Right forelimb (tissue), 1 donor: Measurements from ENCODE around the gene ARHGAP40.

Experiments
- DNase-seq: peaks from one replicate; pipeline ENCODE4 v3.0.0-alpha.2; 2018

ARHGAP40 gene

DNA sequence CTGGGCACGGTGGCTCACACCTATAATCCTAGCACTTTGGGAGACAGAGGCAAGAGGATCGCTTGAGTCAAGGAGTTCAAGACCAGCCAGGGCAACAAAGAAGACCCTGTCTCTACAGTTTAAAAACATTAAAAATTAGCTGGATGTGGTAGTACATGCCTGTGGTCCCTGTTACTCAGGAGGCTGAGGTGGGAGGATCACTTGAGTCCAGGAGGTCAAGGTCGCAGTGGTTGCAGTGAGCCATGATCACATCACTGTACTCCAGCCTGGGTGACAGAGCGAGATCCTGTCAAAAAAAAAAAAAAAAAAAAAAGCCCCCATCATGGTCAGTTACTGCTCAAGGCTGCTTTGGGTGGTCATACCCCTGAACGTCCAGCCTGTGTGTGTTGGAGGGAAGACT lies 55.8 kb downstream of the ARHGAP40 start:
- DNase-seq: no peak

- DNase-seq: no peak
Observed at GRCh38 chr20:38658879-38659596, 57.4 kb downstream of the ARHGAP40 start.

GRCh38 chr20:38659597-38659880 lies 57.9 kb downstream of the ARHGAP40 start:
- no peak for DNase-seq

DNA sequence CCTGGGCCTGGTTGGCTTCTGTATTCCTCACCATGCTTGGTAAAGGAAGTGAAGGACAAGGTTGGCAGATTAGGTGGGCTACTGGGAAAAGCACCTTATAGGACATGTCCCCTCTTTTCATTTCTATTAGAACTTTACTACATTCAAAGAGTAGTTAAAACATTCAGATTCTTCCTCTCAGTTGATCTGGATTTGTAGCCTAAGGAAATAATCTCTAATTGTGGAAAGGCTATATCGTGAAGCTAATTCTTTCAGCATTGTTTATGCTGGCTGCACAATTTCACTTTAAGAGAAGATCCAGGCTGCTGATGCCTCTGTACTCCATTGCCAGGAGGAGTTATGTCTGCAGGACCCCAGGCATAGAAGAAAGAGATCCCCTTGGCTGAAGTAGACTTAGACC lies 58.8 kb downstream of the ARHGAP40 start:
- no peak for DNase-seq

DNA sequence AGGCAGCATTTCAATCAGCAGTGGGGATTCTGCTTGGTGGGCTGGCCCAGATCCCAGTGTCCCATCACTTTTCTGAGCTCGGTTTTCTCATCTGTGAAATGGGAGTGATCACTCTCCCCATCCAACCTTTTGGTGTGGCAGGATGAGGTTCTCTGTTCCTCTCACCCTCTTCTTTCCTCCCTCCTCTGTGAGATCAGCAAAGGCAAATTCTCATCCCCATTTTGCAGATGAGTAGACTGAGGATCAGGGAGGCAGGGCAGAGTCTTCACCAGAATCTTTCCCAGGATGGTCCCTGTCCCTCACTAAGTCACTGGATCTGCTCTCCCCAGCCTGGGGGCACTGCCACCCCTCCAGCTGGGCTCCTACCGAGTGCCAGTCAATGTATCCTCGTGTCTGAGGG lies 62.1 kb downstream of the ARHGAP40 start:
- no peak for DNase-seq

DNA sequence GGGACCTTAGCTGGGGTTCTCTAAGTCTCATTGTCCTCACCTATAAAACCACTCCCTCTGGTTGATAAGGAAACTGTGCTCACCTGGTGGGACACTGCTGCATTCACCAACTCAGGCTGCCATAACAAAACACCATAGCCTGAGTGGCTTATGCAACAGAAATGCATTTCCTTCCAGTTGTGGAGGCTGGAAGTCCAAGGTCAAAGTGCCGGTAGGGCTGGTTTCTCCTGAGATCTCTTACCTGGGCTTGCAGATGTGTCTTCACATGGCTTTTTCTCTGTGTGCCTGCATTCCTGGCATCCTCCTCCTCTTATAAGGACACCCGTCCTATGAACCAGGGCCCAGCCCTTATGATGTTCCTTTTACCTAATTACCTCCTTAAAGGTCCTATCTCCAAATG lies 62.7 kb downstream of the ARHGAP40 start:
- DNase-seq: no peak

GRCh38 chr20:38665094-38665493 lies 63.5 kb downstream of the ARHGAP40 start:
- DNase-seq: no peak

GRCh38 chr20:38665506-38666285 lies 64.1 kb downstream of the ARHGAP40 start:
- DNase-seq: no peak

GRCh38 chr20:38667417-38667956 lies 65.9 kb downstream of the ARHGAP40 start:
- DNase-seq: no peak

GRCh38 chr20:38669688-38670087 lies 68.1 kb downstream of the ARHGAP40 start:
- DNase-seq: no peak

GRCh38 chr20:38670786-38671185 lies 69.2 kb downstream of the ARHGAP40 start:
- DNase-seq: no peak

GRCh38 chr20:38671186-38671585 lies 69.6 kb downstream of the ARHGAP40 start:
- DNase-seq: no peak

GRCh38 chr20:38671701-38672292 lies 70.2 kb downstream of the ARHGAP40 start:
- no peak for DNase-seq

- no peak for DNase-seq
Observed at GRCh38 chr20:38672504-38672903, 70.9 kb downstream of the ARHGAP40 start.

DNA sequence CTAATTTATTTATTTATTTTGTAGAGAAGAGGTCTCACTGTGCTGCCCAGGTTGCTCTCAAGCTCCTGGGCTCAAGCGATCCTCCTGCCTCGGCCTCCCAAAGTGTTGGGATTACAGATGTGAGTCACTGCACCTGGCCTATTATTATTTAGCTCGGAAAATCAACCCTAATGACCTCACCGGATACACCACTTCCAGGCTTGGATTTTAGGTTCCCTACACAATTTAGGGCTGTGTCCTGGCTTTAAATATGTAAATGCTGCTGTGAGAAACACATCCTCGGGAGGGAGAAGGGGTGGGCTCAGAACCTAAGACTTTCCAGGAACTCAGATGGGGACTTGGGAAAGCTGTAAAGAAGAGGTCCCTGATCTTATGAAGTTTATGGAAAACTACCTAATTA lies 71.7 kb downstream of the ARHGAP40 start:
- DNase-seq: no peak

DNA sequence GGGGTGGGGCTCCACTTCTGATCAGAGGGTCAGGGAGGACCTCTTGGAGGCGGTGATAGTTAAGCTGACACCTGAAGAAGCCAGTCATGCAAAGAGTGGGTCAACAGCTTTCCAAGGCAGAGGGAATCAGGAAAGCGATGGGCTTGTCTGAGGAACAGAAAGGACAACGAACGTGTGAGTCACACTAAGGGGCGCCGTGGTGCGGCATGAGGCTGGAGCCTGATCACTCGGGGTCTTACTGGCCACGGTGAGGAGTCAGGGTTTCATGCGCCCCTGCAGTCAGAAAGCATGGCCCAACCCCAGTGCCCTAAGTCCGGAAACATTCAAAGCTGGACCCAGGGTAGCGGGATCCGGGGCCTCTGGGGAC lies 72.1 kb downstream of the ARHGAP40 start:
- no peak for DNase-seq

DNA sequence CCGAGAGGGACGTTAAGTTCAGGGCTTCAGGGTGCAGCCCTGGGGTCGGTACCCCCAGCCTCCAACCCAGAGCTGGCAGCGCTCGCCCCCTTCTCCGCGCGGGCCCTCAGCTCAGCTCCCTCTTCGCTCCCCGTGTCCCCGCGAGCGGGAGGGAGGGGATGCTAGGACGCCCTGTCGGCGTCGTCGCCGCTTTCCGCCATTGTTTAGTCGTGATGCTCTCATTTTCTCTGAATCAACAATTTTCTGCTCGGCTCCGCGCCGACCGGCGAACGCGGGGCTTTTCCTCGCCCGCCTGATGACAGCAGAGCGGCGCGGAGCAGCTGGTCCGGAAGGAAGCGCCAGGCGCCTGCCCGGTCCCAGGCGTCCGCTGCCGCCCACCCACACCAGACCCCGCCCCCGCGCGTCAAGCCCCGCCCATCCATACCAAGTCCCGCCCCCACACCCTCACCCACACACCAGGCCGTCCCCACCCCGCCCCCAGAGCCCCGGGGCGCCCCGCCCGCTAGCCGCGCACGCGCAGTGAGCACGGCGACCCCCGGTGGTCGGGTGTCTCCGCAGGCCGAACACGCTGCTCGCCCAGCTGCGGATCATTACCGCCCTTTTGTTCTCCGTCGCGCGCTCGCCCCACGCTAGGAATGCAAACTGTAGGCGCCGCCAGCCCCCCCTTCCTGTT lies 72.6 kb downstream of the ARHGAP40 start:
- peak; percentile 86 for DNase-seq

GRCh38 chr20:38674765-38675133 lies 73.1 kb downstream of the ARHGAP40 start:
- DNase-seq: no peak

DNA sequence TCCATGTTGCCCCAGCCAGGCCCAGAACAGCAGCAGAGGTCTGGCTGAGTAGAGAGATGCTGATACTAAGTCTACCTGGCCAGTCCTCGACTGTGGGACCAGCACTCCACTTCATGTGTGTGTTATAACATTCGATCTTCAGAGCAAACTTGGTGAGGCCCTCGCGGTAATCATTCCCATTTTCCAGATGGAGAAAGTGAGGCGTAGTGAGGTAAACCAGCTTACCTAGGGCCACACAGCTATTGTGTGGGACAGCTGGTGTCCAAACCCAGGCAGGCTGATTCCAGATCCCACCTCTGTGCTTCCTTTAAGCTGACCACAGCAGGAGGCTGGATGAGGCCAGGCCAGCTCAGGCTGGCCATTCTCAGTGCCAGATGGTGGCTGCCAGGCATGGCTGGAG lies 75.0 kb downstream of the ARHGAP40 start:
- DNase-seq: no peak

GRCh38 chr20:38680500-38681306 lies 79.1 kb downstream of the ARHGAP40 start:
- no peak for DNase-seq

DNA sequence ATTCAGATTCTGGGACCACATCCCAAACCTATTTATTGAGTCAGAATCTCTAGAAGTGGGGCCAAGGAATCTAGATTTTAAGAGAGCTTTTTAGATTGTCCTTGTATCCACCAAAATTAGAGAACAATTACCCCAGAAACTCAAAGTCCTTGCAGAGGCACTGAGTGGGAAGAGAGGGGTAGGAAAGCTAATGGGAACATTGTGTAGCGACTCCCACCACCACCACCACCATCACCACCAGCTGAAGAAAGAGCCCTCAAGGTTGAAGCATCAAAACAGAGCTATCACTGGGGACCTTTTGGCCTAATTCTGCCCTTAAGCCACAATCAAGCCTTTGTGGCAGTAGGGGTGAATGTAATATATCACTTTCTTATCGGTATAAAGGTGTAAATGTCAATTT lies 83.7 kb downstream of the ARHGAP40 start:
- no peak for DNase-seq

- DNase-seq: peak; percentile 69
Observed at GRCh38 chr20:38685853-38686473, 84.4 kb downstream of the ARHGAP40 start.
